ENCODE data around the gene TMEM248. TPM values are rescaled to one million over a fixed set of nuclear protein-coding genes. Genes with fewer than 3 reads are reported as not detected.

TMEM248 gene
- total and polyA plus RNA-seq, 2 of the 8 experiments (the other 6 are each of a cell fraction or from before 2014, with no cell fraction given): 63.6 to 126 TPM

DNA sequence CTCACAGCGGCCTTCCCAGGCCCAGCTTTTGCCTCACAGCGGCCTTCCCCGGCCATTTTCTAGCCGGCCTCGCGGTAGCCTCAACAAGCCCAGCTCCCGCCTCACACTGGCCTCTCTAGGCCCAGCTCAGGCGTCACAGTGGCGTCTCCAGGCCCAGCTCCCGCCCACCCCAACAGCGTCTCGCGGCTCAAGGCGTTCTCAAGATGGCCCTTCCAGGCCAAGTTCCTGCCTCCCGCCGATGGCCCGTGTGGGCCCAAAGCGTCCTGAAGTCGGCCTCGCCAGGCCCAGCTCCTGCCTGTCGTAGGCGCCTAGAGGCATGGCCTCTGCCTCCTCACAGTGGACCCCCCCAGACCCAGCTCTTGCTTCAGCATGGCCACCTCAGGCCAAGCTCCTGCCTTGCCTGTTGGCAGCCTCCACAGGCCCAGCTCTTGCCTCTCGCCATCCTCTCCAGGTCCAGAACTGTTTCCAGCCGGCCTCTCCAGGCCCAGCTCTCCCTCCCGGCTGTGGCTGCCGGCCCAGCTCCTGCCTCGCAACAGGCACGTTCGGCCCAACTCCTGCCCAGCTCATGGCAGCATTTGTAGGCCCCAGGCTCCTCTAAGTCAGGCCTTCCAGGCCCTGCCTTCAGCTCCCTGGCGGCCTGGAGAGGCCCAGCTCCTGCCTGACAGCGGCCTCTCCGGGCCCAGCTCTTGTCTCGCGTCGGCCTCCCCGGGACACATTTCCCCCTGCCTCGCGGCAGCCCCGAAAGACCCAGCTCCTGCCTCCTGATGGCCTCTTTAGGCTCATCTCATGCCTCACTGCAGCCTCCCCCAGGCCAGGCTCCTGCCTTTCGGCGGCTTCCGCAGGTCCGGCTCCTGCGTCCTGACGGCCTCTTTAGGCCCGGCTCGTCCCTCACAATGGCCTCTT is 18.8 kb upstream of the TMEM248 start:
- H3K36me3 ChIP-seq (ENCODE audit: control insufficient read depth in 2 of 4, insufficient read depth in 4 of 4, low read length in 3 of 4): peaks cover 0 to 8% (median 3%) of the 10 kb centered on the region in 4 experiments; a peak in 4 of 8 replicates
- H2BK15ac ChIP-seq (ENCODE audit: low read length): no peak overlapping the region
- FAIRE-seq (no peak), DNase-seq (ENCODE audit: low read depth in 1 of 2, low spot score in 2 of 2) (no peak)
- CTCF ChIA-PET (ENCODE audit: partially characterized antibody): interaction anchor here (1.0 to 5.7 kb wide), 12 partner anchors 9 to 90 kb away, joined by 3 to 55 read pairs (median 4); no protein-coding TSS in a partner anchor
- no peak overlapping the region for H2BK120ac ChIP-seq (replicated peaks; ENCODE audit: low read depth, low read length)
- H3K4ac ChIP-seq (replicated peaks; ENCODE audit: insufficient read length, low read depth, low read length): no peak overlapping the region
- H3K79me1 ChIP-seq (ENCODE audit: low read depth, low read length): no peaks in the 10 kb centered on the region
- no peak overlapping the region for H3K14ac ChIP-seq (ENCODE audit: insufficient read length)
- no peak overlapping the region for H3K23ac ChIP-seq (ENCODE audit: insufficient read length)
- no peak overlapping the region for H2BK12ac ChIP-seq (ENCODE audit: low read depth, low read length)
- peak overlapping the region; percentile 81; the same call in 1 of the 2 replicates for H2BK5ac ChIP-seq (ENCODE audit: low read depth, low read length)
- no peak overlapping the region for H3K4me2 ChIP-seq (ENCODE audit: insufficient read depth in 1 of 2, low read depth in 2 of 2, low read length in 2 of 2)
- no peak overlapping the region for H3K56ac ChIP-seq (replicated peaks; ENCODE audit: insufficient read length, low read depth, low read length)
- H3K79me2 ChIP-seq (ENCODE audit: control insufficient read depth in 1 of 2, insufficient read depth in 2 of 2, low read length in 2 of 2): no peaks in the 10 kb centered on the region
- no peaks in the 10 kb centered on the region for H3K27me3 ChIP-seq (replicated peaks in 1 of 4; ENCODE audit: control insufficient read depth in 3 of 4, extremely low read depth in 1 of 4, insufficient read depth in 3 of 4, low read length in 3 of 4)
- H4K20me1 ChIP-seq (replicated peaks in 1 of 2; ENCODE audit: control insufficient read depth in 1 of 2, insufficient read depth in 2 of 2, low read length in 2 of 2): peaks cover 0 to 2% of the 10 kb centered on the region in 2 experiments
- 92% methylated on average over 38 of the region's 47 CpGs; no CpG with 5 or more reads in 1 of the 2 experiments for WGBS, 2 experiments (ENCODE audit: extremely low coverage in 1 of 2, insufficient coverage in 1 of 2, insufficient read length in 1 of 2, insufficient replicate concordance in 2 of 2, low coverage in 1 of 2, low lambda C conversion rate in 2 of 2, missing lambda C conversion rate in 1 of 2)
- H4K8ac ChIP-seq (ENCODE audit: extremely low read depth, insufficient read depth, low read length): peak overlapping the region; percentile 64; the same call in 1 of the 2 replicates
- no peak overlapping the region for H3K4me3 ChIP-seq (ENCODE audit: extremely low read depth in 1 of 4, insufficient read depth in 2 of 4, low read depth in 3 of 4, low read length in 4 of 4)
- no peak overlapping the region for H2AFZ ChIP-seq (ENCODE audit: low read length)
- no peak overlapping the region for H3K9ac ChIP-seq (replicated peaks in 1 of 4; ENCODE audit: extremely low read depth in 1 of 4, low read depth in 3 of 4, low read length in 3 of 4)
- H3K23me2 ChIP-seq (ENCODE audit: low read depth, low read length): no peaks in the 10 kb centered on the region
- H2AK5ac ChIP-seq (ENCODE audit: low read depth, low read length): no peak overlapping the region
- no peak overlapping the region for H3K18ac ChIP-seq (ENCODE audit: extremely low read depth, low read length)
- H4K91ac ChIP-seq (replicated peaks; ENCODE audit: insufficient read length, low read length): no peak overlapping the region
- H3K4me1 ChIP-seq (replicated peaks in 1 of 4; ENCODE audit: control insufficient read depth in 3 of 4, insufficient read depth in 4 of 4, low read length in 3 of 4): no peaks in the 10 kb centered on the region
- no peak overlapping the region for H3K27ac ChIP-seq (ENCODE audit: low read depth, low read length)
- no peak overlapping the region for H4K5ac ChIP-seq (ENCODE audit: insufficient read length, low read depth, low read length)
- POLR2A ChIA-PET (ENCODE audit: partially characterized antibody): interaction anchor here (0.7 to 3.7 kb wide), 4 partner anchors 10 to 57 kb away, joined by 3 to 16 read pairs (median 3); no protein-coding TSS in a partner anchor
- TF ChIP-seq CTBP2 (IDR thresholded peaks at IDR 0.05; ENCODE audit: borderline replicate concordance, insufficient read depth, insufficient read length, low read length) (no peak), TBP (IDR thresholded peaks at IDR 0.05; ENCODE audit: low read depth, low read length) (no peak)
- TF ChIP-seq, protein P1, sequence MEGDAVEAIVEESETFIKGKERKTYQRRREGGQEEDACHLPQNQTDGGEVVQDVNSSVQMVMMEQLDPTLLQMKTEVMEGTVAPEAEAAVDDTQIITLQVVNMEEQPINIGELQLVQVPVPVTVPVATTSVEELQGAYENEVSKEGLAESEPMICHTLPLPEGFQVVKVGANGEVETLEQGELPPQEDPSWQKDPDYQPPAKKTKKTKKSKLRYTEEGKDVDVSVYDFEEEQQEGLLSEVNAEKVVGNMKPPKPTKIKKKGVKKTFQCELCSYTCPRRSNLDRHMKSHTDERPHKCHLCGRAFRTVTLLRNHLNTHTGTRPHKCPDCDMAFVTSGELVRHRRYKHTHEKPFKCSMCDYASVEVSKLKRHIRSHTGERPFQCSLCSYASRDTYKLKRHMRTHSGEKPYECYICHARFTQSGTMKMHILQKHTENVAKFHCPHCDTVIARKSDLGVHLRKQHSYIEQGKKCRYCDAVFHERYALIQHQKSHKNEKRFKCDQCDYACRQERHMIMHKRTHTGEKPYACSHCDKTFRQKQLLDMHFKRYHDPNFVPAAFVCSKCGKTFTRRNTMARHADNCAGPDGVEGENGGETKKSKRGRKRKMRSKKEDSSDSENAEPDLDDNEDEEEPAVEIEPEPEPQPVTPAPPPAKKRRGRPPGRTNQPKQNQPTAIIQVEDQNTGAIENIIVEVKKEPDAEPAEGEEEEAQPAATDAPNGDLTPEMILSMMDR (IDR thresholded peaks at IDR 0.05; ENCODE audit: control extremely low read depth in 1 of 3, insufficient read depth in 1 of 3, low read depth in 1 of 3, low read length in 3 of 3): no peak
- TF ChIP-seq, protein P2, sequence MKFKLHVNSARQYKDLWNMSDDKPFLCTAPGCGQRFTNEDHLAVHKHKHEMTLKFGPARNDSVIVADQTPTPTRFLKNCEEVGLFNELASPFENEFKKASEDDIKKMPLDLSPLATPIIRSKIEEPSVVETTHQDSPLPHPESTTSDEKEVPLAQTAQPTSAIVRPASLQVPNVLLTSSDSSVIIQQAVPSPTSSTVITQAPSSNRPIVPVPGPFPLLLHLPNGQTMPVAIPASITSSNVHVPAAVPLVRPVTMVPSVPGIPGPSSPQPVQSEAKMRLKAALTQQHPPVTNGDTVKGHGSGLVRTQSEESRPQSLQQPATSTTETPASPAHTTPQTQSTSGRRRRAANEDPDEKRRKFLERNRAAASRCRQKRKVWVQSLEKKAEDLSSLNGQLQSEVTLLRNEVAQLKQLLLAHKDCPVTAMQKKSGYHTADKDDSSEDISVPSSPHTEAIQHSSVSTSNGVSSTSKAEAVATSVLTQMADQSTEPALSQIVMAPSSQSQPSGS (IDR thresholded peaks at IDR 0.05; ENCODE audit: low read length): no peak
- no peaks in the 10 kb centered on the region for H3K9me3 ChIP-seq (ENCODE audit: insufficient read depth in 2 of 2, low read depth in 1 of 2, low read length in 1 of 2)
- no peak overlapping the region for H2BK20ac ChIP-seq (ENCODE audit: low read length)

All from H1 (cell line).